ENCODE measurements around the gene TSC1. TPM values are rescaled to one million over a fixed set of nuclear protein-coding genes. Genes with fewer than 3 reads are reported as not detected.

TSC1 gene
- total RNA-seq, 1 donor from 2014 or later, result 18.7 TPM

- DNase-seq (ENCODE audit: low read depth, low spot score), result no peak
These were observed 81.3 kb downstream of the TSC1 start for GRCh38 chr9:132863096-132863495.

- DNase-seq (ENCODE audit: low read depth, low spot score), result no peak
These were observed 81.9 kb downstream of the TSC1 start for GRCh38 chr9:132862533-132862932.

- DNase-seq (ENCODE audit: low read depth, low spot score), result no peak
These were observed 82.8 kb downstream of the TSC1 start for GRCh38 chr9:132861666-132862065.

GRCh38 chr9:132858751-132859150 is 85.7 kb downstream of the TSC1 start:
- no peak for DNase-seq (ENCODE audit: low read depth, low spot score)

- DNase-seq (ENCODE audit: low read depth, low spot score), result no peak
These were observed 86.6 kb downstream of the TSC1 start for GRCh38 chr9:132857616-132858342.

- no peak for DNase-seq (ENCODE audit: low read depth, low spot score)
These were observed 87.4 kb downstream of the TSC1 start for GRCh38 chr9:132857031-132857430.

GRCh38 chr9:132855904-132856303 is 88.5 kb downstream of the TSC1 start:
- no peak for DNase-seq (ENCODE audit: low read depth, low spot score)

GRCh38 chr9:132854832-132855231 is 89.6 kb downstream of the TSC1 start:
- no peak for DNase-seq (ENCODE audit: low read depth, low spot score)

GRCh38 chr9:132853482-132853881 is 90.9 kb downstream of the TSC1 start:
- DNase-seq (ENCODE audit: low read depth, low spot score), result no peak

GRCh38 chr9:132849185-132849706 is 95.2 kb downstream of the TSC1 start:
- DNase-seq (ENCODE audit: low read depth, low spot score), result no peak

GRCh38 chr9:132846918-132847515 is 97.4 kb downstream of the TSC1 start:
- DNase-seq (ENCODE audit: low read depth, low spot score), result no peak

GRCh38 chr9:132846109-132846917 is 98.1 kb downstream of the TSC1 start:
- no peak for DNase-seq (ENCODE audit: low read depth, low spot score)

- DNase-seq (ENCODE audit: low read depth, low spot score), result no peak
These were observed 102.0 kb downstream of the TSC1 start for GRCh38 chr9:132842124-132843044.

Other genes starting within 250 kb of the TSC1 start
- 0.07 TPM in 1 of 2 replicates, not detected in the other for gene AK8, start 66.3 kb downstream of the TSC1 start, total RNA-seq
- gene SPACA9, start 65.7 kb downstream of the TSC1 start, total RNA-seq, result 1.6 TPM in 2 replicates
- gene GFI1B, start 34.1 kb upstream of the TSC1 start, total RNA-seq, result not detected in 2 replicates
- gene GTF3C5, start 86.4 kb upstream of the TSC1 start, total RNA-seq, result 52.9 and 58.9 TPM in 2 replicates
- 0.07 and 0.18 TPM in 2 replicates for gene CEL, start 117.4 kb upstream of the TSC1 start, total RNA-seq
- 30.4 and 34.6 TPM in 2 replicates for gene RALGDS, start 176.6 kb upstream of the TSC1 start, total RNA-seq
- 17.3 and 21.5 TPM in 2 replicates for gene GBGT1, start 219.3 kb upstream of the TSC1 start, total RNA-seq